H1 (cell line): ENCODE measurements around the gene ASCL5. TPM values are rescaled to one million over a fixed set of nuclear protein-coding genes. Genes with fewer than 3 reads are reported as not detected.

Experiments
- CBX5 ChIP-seq: fragments of 300-800, 300-1000 bp; sonication (generic); IDR thresholded peaks from 2 replicates; pipeline ENCODE4 v1.7.1; 2016; ENCODE audit warnings: antibody characterized with exemption, low read length, low read depth
- GTF2F1 ChIP-seq: IDR thresholded peaks from 2 replicates; pipeline ENCODE4 v1.6.1; 2012; ENCODE audit warnings: low read depth, low read length, improper control_type of control experiment, borderline replicate concordance
- RBBP5 ChIP-seq: IDR thresholded peaks from 2 replicates; pipeline ENCODE4 v1.7.1; 2012; ENCODE audit warnings: low read depth, mild to moderate bottlenecking, inconsistent platforms, low read length, moderate library complexity, borderline replicate concordance
- SIN3A ChIP-seq, 2 experiments: IDR thresholded peaks in 1 of 2; conservative IDR thresholded peaks in 1 of 2; 2 replicates each; pipeline ENCODE4 v1.6.1; 2011 to 2012; ENCODE audit warnings: low read length in 2 of 2, improper control_type of control experiment in 1 of 2, low read depth in 1 of 2, mild to moderate bottlenecking in 1 of 2
- SP1 ChIP-seq: IDR thresholded peaks from 2 replicates; pipeline ENCODE4 v1.6.1; 2011; ENCODE audit warnings: low read depth, low read length
- SP2 ChIP-seq: IDR thresholded peaks from 2 replicates; pipeline ENCODE4 v1.6.1; 2012; ENCODE audit warnings: mild to moderate bottlenecking, low read length, inconsistent platforms
- ZNF274 ChIP-seq: IDR thresholded peaks from 2 replicates; pipeline ENCODE4 v1.7.0; 2012; ENCODE audit warnings: low read length, borderline replicate concordance; ENCODE audit errors: extremely low read depth
- polyA plus RNA-seq, 7 experiments: library from polyadenylated mRNA; depleted of rRNA in 3 of 7; stranded (reverse) in 5 of 7; unstranded in 2 of 7; fragments of >200 nt in 5 of 7; fragments of 200-250 nt in 2 of 7; gene quantifications; 1 replicate in 5 of 7; 2 replicates in 1 of 7; 4 replicates in 1 of 7; pipeline versions ENCODE4 v1.2.1 to v1.2.3, GENCODE V29; 2011 to 2013; ENCODE audit warnings: missing spikeins in 2 of 7, mixed read lengths in 2 of 7
- total RNA-seq: library from RNA; stranded (reverse); fragmentation: NEBNext Ultra II Directional; extraction: Animal tissue kit (Norgen Biotek cat#: 25700); gene quantifications from 2 replicates; pipeline ENCODE4 v1.2.1, GENCODE V29; 2021
- TF ChIP-seq, protein P1 (sequence below): fragments of 300-600 bp; sonication (generic); IDR thresholded peaks from 2 replicates; pipeline ENCODE4 v1.7.1; 2012; ENCODE audit warnings: low read length, moderate library complexity, mild to moderate bottlenecking, inconsistent platforms; ENCODE audit not compliant: insufficient replicate concordance

ASCL5 gene
- total and polyA plus RNA-seq, 2 of the 8 experiments (the other 6 are each of a cell fraction or from before 2014, with no cell fraction given), result 0.29 to 0.41 TPM

GRCh38 chr1:201095581-201095980, 31.4 kb downstream of the ASCL5 start (continued):
- TF ChIP-seq, protein P1, sequence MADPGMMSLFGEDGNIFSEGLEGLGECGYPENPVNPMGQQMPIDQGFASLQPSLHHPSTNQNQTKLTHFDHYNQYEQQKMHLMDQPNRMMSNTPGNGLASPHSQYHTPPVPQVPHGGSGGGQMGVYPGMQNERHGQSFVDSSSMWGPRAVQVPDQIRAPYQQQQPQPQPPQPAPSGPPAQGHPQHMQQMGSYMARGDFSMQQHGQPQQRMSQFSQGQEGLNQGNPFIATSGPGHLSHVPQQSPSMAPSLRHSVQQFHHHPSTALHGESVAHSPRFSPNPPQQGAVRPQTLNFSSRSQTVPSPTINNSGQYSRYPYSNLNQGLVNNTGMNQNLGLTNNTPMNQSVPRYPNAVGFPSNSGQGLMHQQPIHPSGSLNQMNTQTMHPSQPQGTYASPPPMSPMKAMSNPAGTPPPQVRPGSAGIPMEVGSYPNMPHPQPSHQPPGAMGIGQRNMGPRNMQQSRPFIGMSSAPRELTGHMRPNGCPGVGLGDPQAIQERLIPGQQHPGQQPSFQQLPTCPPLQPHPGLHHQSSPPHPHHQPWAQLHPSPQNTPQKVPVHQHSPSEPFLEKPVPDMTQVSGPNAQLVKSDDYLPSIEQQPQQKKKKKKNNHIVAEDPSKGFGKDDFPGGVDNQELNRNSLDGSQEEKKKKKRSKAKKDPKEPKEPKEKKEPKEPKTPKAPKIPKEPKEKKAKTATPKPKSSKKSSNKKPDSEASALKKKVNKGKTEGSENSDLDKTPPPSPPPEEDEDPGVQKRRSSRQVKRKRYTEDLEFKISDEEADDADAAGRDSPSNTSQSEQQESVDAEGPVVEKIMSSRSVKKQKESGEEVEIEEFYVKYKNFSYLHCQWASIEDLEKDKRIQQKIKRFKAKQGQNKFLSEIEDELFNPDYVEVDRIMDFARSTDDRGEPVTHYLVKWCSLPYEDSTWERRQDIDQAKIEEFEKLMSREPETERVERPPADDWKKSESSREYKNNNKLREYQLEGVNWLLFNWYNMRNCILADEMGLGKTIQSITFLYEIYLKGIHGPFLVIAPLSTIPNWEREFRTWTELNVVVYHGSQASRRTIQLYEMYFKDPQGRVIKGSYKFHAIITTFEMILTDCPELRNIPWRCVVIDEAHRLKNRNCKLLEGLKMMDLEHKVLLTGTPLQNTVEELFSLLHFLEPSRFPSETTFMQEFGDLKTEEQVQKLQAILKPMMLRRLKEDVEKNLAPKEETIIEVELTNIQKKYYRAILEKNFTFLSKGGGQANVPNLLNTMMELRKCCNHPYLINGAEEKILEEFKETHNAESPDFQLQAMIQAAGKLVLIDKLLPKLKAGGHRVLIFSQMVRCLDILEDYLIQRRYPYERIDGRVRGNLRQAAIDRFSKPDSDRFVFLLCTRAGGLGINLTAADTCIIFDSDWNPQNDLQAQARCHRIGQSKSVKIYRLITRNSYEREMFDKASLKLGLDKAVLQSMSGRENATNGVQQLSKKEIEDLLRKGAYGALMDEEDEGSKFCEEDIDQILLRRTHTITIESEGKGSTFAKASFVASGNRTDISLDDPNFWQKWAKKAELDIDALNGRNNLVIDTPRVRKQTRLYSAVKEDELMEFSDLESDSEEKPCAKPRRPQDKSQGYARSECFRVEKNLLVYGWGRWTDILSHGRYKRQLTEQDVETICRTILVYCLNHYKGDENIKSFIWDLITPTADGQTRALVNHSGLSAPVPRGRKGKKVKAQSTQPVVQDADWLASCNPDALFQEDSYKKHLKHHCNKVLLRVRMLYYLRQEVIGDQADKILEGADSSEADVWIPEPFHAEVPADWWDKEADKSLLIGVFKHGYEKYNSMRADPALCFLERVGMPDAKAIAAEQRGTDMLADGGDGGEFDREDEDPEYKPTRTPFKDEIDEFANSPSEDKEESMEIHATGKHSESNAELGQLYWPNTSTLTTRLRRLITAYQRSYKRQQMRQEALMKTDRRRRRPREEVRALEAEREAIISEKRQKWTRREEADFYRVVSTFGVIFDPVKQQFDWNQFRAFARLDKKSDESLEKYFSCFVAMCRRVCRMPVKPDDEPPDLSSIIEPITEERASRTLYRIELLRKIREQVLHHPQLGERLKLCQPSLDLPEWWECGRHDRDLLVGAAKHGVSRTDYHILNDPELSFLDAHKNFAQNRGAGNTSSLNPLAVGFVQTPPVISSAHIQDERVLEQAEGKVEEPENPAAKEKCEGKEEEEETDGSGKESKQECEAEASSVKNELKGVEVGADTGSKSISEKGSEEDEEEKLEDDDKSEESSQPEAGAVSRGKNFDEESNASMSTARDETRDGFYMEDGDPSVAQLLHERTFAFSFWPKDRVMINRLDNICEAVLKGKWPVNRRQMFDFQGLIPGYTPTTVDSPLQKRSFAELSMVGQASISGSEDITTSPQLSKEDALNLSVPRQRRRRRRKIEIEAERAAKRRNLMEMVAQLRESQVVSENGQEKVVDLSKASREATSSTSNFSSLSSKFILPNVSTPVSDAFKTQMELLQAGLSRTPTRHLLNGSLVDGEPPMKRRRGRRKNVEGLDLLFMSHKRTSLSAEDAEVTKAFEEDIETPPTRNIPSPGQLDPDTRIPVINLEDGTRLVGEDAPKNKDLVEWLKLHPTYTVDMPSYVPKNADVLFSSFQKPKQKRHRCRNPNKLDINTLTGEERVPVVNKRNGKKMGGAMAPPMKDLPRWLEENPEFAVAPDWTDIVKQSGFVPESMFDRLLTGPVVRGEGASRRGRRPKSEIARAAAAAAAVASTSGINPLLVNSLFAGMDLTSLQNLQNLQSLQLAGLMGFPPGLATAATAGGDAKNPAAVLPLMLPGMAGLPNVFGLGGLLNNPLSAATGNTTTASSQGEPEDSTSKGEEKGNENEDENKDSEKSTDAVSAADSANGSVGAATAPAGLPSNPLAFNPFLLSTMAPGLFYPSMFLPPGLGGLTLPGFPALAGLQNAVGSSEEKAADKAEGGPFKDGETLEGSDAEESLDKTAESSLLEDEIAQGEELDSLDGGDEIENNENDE, result no peak
- TF ChIP-seq SP1 (no peak), RBBP5 (no peak), SIN3A (conservative IDR thresholded peaks at IDR 0.05 in 1 of 2, IDR thresholded peaks at IDR 0.05 in 1 of 2; ENCODE audit: low read depth in 1 of 2, low read length in 2 of 2) (no peak), SP2 (no peak), CBX5 (no peak), GTF2F1 (no peak), ZNF274 (no peak)
- TF ChIP-seq, all 59 proteins: peak for 0
